CD14-positive monocyte (primary cell): Measurements from ENCODE around the gene DGAT2. TPM values are rescaled to one million over a fixed set of nuclear protein-coding genes. Genes with fewer than 3 reads are reported as not detected.

Experiments
- DNase-seq, 3 donors: peaks; one replicate each; pipeline ENCODE4 v3.0.0-alpha.2; 2011 to 2022
- H2AFZ ChIP-seq: 2 replicates; pipeline ENCODE4 v1.6.0; 2012; ENCODE audit warnings: mild to moderate bottlenecking, low read depth, low read length, inconsistent platforms; ENCODE audit not compliant: insufficient read depth, poor library complexity, severe bottlenecking
- H3K27ac ChIP-seq, 2 donors: 1 replicate in 1 of 2; 2 replicates in 1 of 2; pipeline ENCODE4 v1.5.1; 2012 to 2013; ENCODE audit warnings: low read length in 2 of 2, control low read depth in 1 of 2, inconsistent platforms in 1 of 2, low read depth in 1 of 2, mild to moderate bottlenecking in 1 of 2
- H3K27me3 ChIP-seq, 2 donors: one replicate each; pipeline versions ENCODE4 v1.6.0 to v1.6.1; 2011 to 2013; ENCODE audit warnings: low read length in 2 of 2; ENCODE audit not compliant: control insufficient read depth in 2 of 2, insufficient read depth in 2 of 2
- H3K36me3 ChIP-seq, 2 donors: replicated peaks in 1 of 2; 1 replicate in 1 of 2; 2 replicates in 1 of 2; pipeline versions ENCODE4 v1.5.1 to v1.6.1; 2012 to 2013; ENCODE audit warnings: low read length in 2 of 2, control low read depth in 1 of 2, inconsistent platforms in 1 of 2, mild to moderate bottlenecking in 1 of 2; ENCODE audit not compliant: insufficient read depth in 2 of 2, control insufficient read depth in 1 of 2
- H3K4me1 ChIP-seq, 2 donors: 1 replicate in 1 of 2; 2 replicates in 1 of 2; pipeline versions ENCODE4 v1.5.1 to v1.6.1; 2012 to 2013; ENCODE audit warnings: low read length in 2 of 2, control low read depth in 1 of 2, inconsistent platforms in 1 of 2, mild to moderate bottlenecking in 1 of 2, moderate library complexity in 1 of 2; ENCODE audit not compliant: insufficient read depth in 2 of 2, control insufficient read depth in 1 of 2
- H3K4me2 ChIP-seq: replicated peaks from 2 replicates; pipeline ENCODE3; 2012; ENCODE audit warnings: low read length, moderate library complexity, mild to moderate bottlenecking; ENCODE audit not compliant: poor library complexity, severe bottlenecking; ENCODE audit errors: extremely low read depth
- H3K4me3 ChIP-seq, 3 experiments: fragments of 200-600 bp in 1 of 3; sonication (generic) in 1 of 3; replicated peaks in 1 of 3; 1 replicate in 2 of 3; 2 replicates in 1 of 3; pipeline ENCODE4 v1.5.1; 2011 to 2013; ENCODE audit warnings: low read length in 3 of 3, mild to moderate bottlenecking in 3 of 3, control low read depth in 2 of 3, low read depth in 2 of 3, inconsistent platforms in 1 of 3, moderate library complexity in 1 of 3
- H3K79me2 ChIP-seq: 2 replicates; pipeline ENCODE4 v1.6.0; 2012; ENCODE audit warnings: mild to moderate bottlenecking, control low read depth, inconsistent platforms, low read length, moderate library complexity; ENCODE audit not compliant: insufficient read depth
- H3K9ac ChIP-seq: 2 replicates; pipeline ENCODE4 v1.6.0; 2017; ENCODE audit warnings: low read length, mild to moderate bottlenecking; ENCODE audit not compliant: insufficient read depth, poor library complexity, severe bottlenecking
- H3K9me3 ChIP-seq, 2 donors: replicated peaks in 1 of 2; 1 replicate in 1 of 2; 2 replicates in 1 of 2; pipeline versions ENCODE4 v1.5.1 to v1.6.1; 2012 to 2013; ENCODE audit warnings: low read length in 2 of 2, control low read depth in 1 of 2; ENCODE audit not compliant: control insufficient read depth in 1 of 2, insufficient read depth in 1 of 2
- H4K20me1 ChIP-seq: 2 replicates; pipeline ENCODE4 v1.6.0; 2012; ENCODE audit warnings: mild to moderate bottlenecking, low read length, control low read depth, moderate library complexity; ENCODE audit not compliant: insufficient read depth
- H3K27ac Mint-ChIP-seq, 7 donors: one replicate each; pipeline ENCODE4 v1.8.0; 2020; ENCODE audit warnings: mild to moderate bottlenecking in 7 of 7, mixed read lengths in 7 of 7, moderate library complexity in 6 of 7, inconsistent platforms in 2 of 7
- H3K27me3 Mint-ChIP-seq, 3 donors: one replicate each; pipeline ENCODE4 v1.8.0; 2021 to 2022; ENCODE audit warnings: low read depth in 3 of 3, mild to moderate bottlenecking in 3 of 3, mixed read lengths in 3 of 3, moderate library complexity in 3 of 3, inconsistent platforms in 1 of 3
- H3K36me3 Mint-ChIP-seq, 2 donors: one replicate each; pipeline ENCODE4 v1.8.0; 2020; ENCODE audit warnings: mixed read lengths in 2 of 2, inconsistent platforms in 1 of 2, mild to moderate bottlenecking in 1 of 2
- H3K4me1 Mint-ChIP-seq: one replicate; pipeline ENCODE4 v1.8.0; 2020; ENCODE audit warnings: mild to moderate bottlenecking, mixed read lengths
- H3K4me3 Mint-ChIP-seq, 2 donors: one replicate each; pipeline ENCODE4 v1.8.0; 2020; ENCODE audit warnings: mild to moderate bottlenecking in 2 of 2, mixed read lengths in 2 of 2, moderate library complexity in 1 of 2
- H3K9me3 Mint-ChIP-seq, 7 donors: one replicate each; pipeline ENCODE4 v1.8.0; 2020 to 2022; ENCODE audit warnings: mixed read lengths in 7 of 7, mild to moderate bottlenecking in 6 of 7, moderate library complexity in 6 of 7, inconsistent platforms in 2 of 7
- CTCF ChIP-seq: fragments of 200-600 bp; IDR thresholded peaks from one replicate; pipeline ENCODE4 v1.8.0; 2022; ENCODE audit warnings: antibody characterized with exemption, mild to moderate bottlenecking
- WGBS: methylation state at CpG from one replicate; pipeline ENCODE4 v1.1.5; 2013; ENCODE audit warnings: missing lambda C conversion rate; ENCODE audit not compliant: insufficient coverage; 5-methylcytosine and 5-hydroxymethylcytosine counted together
- intact Hi-C, 2 donors: fragments of 100-400 bp; cut with micrococcal nuclease; formaldehyde crosslinking; loops; one replicate each; pipeline versions ENCODE4 v1.15.0 to v1.15.1; 2023
- polyA plus RNA-seq, 3 donors: library from polyadenylated mRNA; depleted of rRNA in 1 of 3; unstranded in 2 of 3; stranded (reverse) in 1 of 3; fragments of 300-500 nt in 2 of 3; fragments of >200 nt in 1 of 3; fragmentation: Illumina TruSeq in 2 of 3; gene quantifications; 1 replicate in 2 of 3; 2 replicates in 1 of 3; pipeline ENCODE4 v1.2.3, GENCODE V29; 2012 to 2021

Gene DGAT2
- polyA plus RNA-seq, 3 donors: 7.0 to 18.4 (median 14.8) TPM

GRCh38 chr11:75802021-75802912 lies 33.7 kb downstream of the DGAT2 start:
- intact Hi-C loops: loop anchor here (5.0 to 10.0 kb wide), 3 partner anchors 65 to 353 kb away; no protein-coding TSS in a partner anchor
- H3K4me3 Mint-ChIP-seq: no peak overlapping the region

More at GRCh38 chr11:75802021-75802912, 33.7 kb downstream of the DGAT2 start:
- H3K27me3 ChIP-seq: no peaks in the 10 kb centered on the region
- peak overlapping the region; percentile 58 to 62 for H3K27ac ChIP-seq
- Mint-ChIP-seq H3K4me1 (peaks cover 32% of the 10 kb centered on the region), H3K27ac (peak overlapping the region; percentile 33 to 87 (median 65)), H3K36me3 (peaks cover 33 to 48% of the 10 kb centered on the region in 2 donors), H3K27me3 (peaks cover 0 to 3% (median 3%) of the 10 kb centered on the region in 3 donors), H3K9me3 (no peaks in the 10 kb centered on the region)
- peak overlapping the region; percentile 35 for H3K4me2 ChIP-seq
- H3K79me2 ChIP-seq: no peaks in the 10 kb centered on the region
- peaks cover 24 to 32% of the 10 kb centered on the region in 2 donors for H3K4me1 ChIP-seq
- no peaks in the 10 kb centered on the region for H4K20me1 ChIP-seq
- DNase-seq: no peak
- peak overlapping the region in 1 of 3 experiments; percentile 10 for H3K4me3 ChIP-seq
- 98% methylated on average over 10 of the region's 12 CpGs for WGBS
- H3K9ac ChIP-seq: peak overlapping the region; percentile 2
- H3K9me3 ChIP-seq: no peaks in the 10 kb centered on the region
- H2AFZ ChIP-seq: peak overlapping the region; percentile 60
- H3K36me3 ChIP-seq: peaks cover 24 to 39% of the 10 kb centered on the region in 2 donors
- no peak for TF ChIP-seq CTCF
